Esophagus muscularis mucosa (tissue), 3 donors: ENCODE results near the gene NACC1.

Experiments used
- CTCF ChIP-seq, 3 experiments: fragments of 200-600 bp in 2 of 3; fragments of 450-650 bp in 1 of 3; sonication (generic) in 2 of 3; IDR thresholded peaks; one replicate each; pipeline ENCODE4 v1.5.1; 2017 to 2019; ENCODE audit warnings: antibody characterized with exemption in 3 of 3, mild to moderate bottlenecking in 2 of 3, moderate library complexity in 1 of 3
- POLR2A ChIP-seq: fragments of 450-650 bp; IDR thresholded peaks from one replicate; pipeline ENCODE4 v1.6.1; 2017; ENCODE audit warnings: antibody characterized with exemption, moderate library complexity, mild to moderate bottlenecking, low read depth
- POLR2AphosphoS5 ChIP-seq, 2 donors: sonication (generic); formaldehyde crosslinking; IDR thresholded peaks; one replicate each; pipeline ENCODE4 v1.6.1; 2017; ENCODE audit warnings: antibody characterized with exemption in 2 of 2

- TF ChIP-seq POLR2A, result no peak
- TF ChIP-seq CTCF (IDR thresholded peaks at IDR 0.05), result no peak
- no peak for TF ChIP-seq POLR2AphosphoS5 (IDR thresholded peaks at IDR 0.05)
These were observed 46.4 kb upstream of the NACC1 start for GRCh38 chr19:13071444-13072187.
